Tibial nerve (tissue), 4 donors: ENCODE results near the gene KSR1. TPM values are rescaled to one million over a fixed set of nuclear protein-coding genes. Genes with fewer than 3 reads are reported as not detected.

ENCODE experiments used
- DNase-seq, 2 donors: peaks; one replicate each; pipeline ENCODE4 v3.0.0-alpha.2; 2019; ENCODE audit warnings: low spot score in 2 of 2
- H3K27ac ChIP-seq, 4 donors: fragments of 200-600 bp; sonication (generic) in 3 of 4; one replicate each; pipeline ENCODE4 v1.5.1; 2017 to 2019; ENCODE audit warnings: mild to moderate bottlenecking in 1 of 4
- H3K27me3 ChIP-seq, 2 donors: fragments of 200-600 bp; sonication (generic) in 1 of 2; one replicate each; pipeline versions ENCODE4 v1.5.1 to v1.6.0; 2017 to 2019
- H3K36me3 ChIP-seq, 3 donors: fragments of 200-600 bp; sonication (generic); one replicate each; pipeline ENCODE4 v1.5.1; 2018 to 2019
- H3K4me1 ChIP-seq, 4 donors: fragments of 200-600 bp; sonication (generic) in 3 of 4; one replicate each; pipeline ENCODE4 v1.5.1; 2017 to 2019
- H3K4me3 ChIP-seq, 4 donors: fragments of 200-600 bp; sonication (generic) in 3 of 4; one replicate each; pipeline ENCODE4 v1.5.1; 2017 to 2019; ENCODE audit warnings: mild to moderate bottlenecking in 1 of 4, moderate library complexity in 1 of 4
- H3K9me3 ChIP-seq, 4 donors: fragments of 200-600 bp; sonication (generic) in 3 of 4; one replicate each; pipeline ENCODE4 v1.5.1; 2017 to 2019
- EP300 ChIP-seq, 2 donors: sonication (generic); formaldehyde crosslinking; IDR thresholded peaks; one replicate each; pipeline ENCODE4 v1.6.1; 2017; ENCODE audit warnings: antibody characterized with exemption in 2 of 2, mild to moderate bottlenecking in 1 of 2
- POLR2A ChIP-seq, 2 donors: fragments of 450-650 bp; IDR thresholded peaks; one replicate each; pipeline ENCODE4 v1.6.1; 2017; ENCODE audit warnings: antibody characterized with exemption in 2 of 2, mild to moderate bottlenecking in 2 of 2, moderate library complexity in 2 of 2
- WGBS, 2 donors: methylation state at CpG; one replicate each; pipeline ENCODE4 v1.1.5; 2018; 5-methylcytosine and 5-hydroxymethylcytosine counted together
- total RNA-seq, 4 donors: library from RNA; depleted of rRNA; stranded (reverse); fragments of >200 nt; gene quantifications; one replicate each; pipeline ENCODE4 v1.1.0, GENCODE V29; 2016
- TF ChIP-seq, protein P1 (sequence below), 5 experiments: fragments of 200-600 bp in 3 of 5; fragments of 450-650 bp in 2 of 5; sonication (generic) in 3 of 5; IDR thresholded peaks; one replicate each; pipeline ENCODE4 v1.5.1; 2016 to 2019; ENCODE audit warnings: antibody characterized with exemption in 5 of 5, mild to moderate bottlenecking in 3 of 5, moderate library complexity in 2 of 5

KSR1 gene
- total RNA-seq, 4 donors from 2014 or later: 45.1 to 110 (median 54.2) TPM

- H3K9me3 ChIP-seq: no peaks in the 10 kb centered on the region
- H3K36me3 ChIP-seq: no peaks in the 10 kb centered on the region
- 71 to 86% methylated on average over 4 of the region's 4 CpGs for WGBS, 2 donors
- H3K4me1 ChIP-seq: peaks cover 0 to 34% (median under 1%) of the 10 kb centered on the region in 4 donors
- no peaks in the 10 kb centered on the region for H3K27me3 ChIP-seq
- no peak overlapping the region for H3K4me3 ChIP-seq
- DNase-seq: no peak
- no peak for TF ChIP-seq POLR2A (IDR thresholded peaks at IDR 0.05)
- TF ChIP-seq, protein P1, sequence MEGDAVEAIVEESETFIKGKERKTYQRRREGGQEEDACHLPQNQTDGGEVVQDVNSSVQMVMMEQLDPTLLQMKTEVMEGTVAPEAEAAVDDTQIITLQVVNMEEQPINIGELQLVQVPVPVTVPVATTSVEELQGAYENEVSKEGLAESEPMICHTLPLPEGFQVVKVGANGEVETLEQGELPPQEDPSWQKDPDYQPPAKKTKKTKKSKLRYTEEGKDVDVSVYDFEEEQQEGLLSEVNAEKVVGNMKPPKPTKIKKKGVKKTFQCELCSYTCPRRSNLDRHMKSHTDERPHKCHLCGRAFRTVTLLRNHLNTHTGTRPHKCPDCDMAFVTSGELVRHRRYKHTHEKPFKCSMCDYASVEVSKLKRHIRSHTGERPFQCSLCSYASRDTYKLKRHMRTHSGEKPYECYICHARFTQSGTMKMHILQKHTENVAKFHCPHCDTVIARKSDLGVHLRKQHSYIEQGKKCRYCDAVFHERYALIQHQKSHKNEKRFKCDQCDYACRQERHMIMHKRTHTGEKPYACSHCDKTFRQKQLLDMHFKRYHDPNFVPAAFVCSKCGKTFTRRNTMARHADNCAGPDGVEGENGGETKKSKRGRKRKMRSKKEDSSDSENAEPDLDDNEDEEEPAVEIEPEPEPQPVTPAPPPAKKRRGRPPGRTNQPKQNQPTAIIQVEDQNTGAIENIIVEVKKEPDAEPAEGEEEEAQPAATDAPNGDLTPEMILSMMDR (IDR thresholded peaks at IDR 0.05): no peak
- no peak for TF ChIP-seq EP300 (IDR thresholded peaks at IDR 0.05)
- no peak overlapping the region for H3K27ac ChIP-seq
Observed at GRCh38 chr17:27480699-27481098, 24.5 kb downstream of the KSR1 start.

DNA sequence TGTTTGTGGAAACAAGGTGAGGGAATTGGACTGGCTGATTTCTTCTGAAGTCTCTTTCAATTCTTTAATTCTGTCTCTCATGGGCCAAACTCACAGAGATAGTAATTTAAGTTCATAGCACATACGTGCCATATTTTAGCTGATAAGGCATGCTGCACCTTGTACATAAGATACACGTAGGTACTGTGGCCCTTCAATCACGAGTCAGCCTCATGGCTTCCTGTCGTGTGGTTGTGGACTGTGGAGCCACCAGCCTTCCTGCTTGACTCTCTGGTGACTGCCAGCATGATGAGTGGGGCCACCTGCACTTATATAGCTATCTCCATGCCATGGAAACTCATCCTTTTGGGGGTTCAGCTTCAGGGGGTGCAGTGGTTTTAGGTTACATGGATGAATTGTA, 25.1 kb downstream of the KSR1 start:
- 62 to 77% methylated on average over 4 of the region's 4 CpGs for WGBS, 2 donors

GRCh38 chr17:27485125-27485524, 28.9 kb downstream of the KSR1 start:
- Histone ChIP-seq H3K27me3 (no peaks in the 10 kb centered on the region), H3K27ac (peak overlapping the region in 2 of 4 donors; percentile 13 to 36), H3K4me3 (no peak overlapping the region), H3K36me3 (no peaks in the 10 kb centered on the region), H3K4me1 (peaks cover 0 to 58% (median 28%) of the 10 kb centered on the region in 4 donors), H3K9me3 (no peaks in the 10 kb centered on the region)
- 50 to 55% methylated on average over 1 to 2 of the region's 2 CpGs for WGBS, 2 donors
- TF ChIP-seq POLR2A (IDR thresholded peaks at IDR 0.05) (no peak), EP300 (IDR thresholded peaks at IDR 0.05) (no peak)
- TF ChIP-seq, protein P1 (IDR thresholded peaks at IDR 0.05): no peak
- no peak for DNase-seq

More for the DNA sequence above, 25.1 kb downstream of the KSR1 start:
- no peak for DNase-seq
- Histone ChIP-seq H3K27me3 (no peaks in the 10 kb centered on the region), H3K4me3 (no peak overlapping the region), H3K36me3 (no peaks in the 10 kb centered on the region), H3K9me3 (no peaks in the 10 kb centered on the region), H3K27ac (no peak overlapping the region), H3K4me1 (peaks cover 0 to 36% (median 5%) of the 10 kb centered on the region in 4 donors)
- TF ChIP-seq EP300 (IDR thresholded peaks at IDR 0.05): no peak
- TF ChIP-seq, protein P1 (IDR thresholded peaks at IDR 0.05): no peak

- Histone ChIP-seq H3K4me1 (peaks cover 0 to 63% (median 29%) of the 10 kb centered on the region in 4 donors), H3K36me3 (no peaks in the 10 kb centered on the region), H3K27me3 (no peaks in the 10 kb centered on the region), H3K9me3 (no peaks in the 10 kb centered on the region), H3K27ac (peak overlapping the region in 2 of 4 donors; percentile 13 to 36), H3K4me3 (no peak overlapping the region)
- 54 to 60% methylated on average over 8 of the region's 8 CpGs for WGBS, 2 donors
- no peak for TF ChIP-seq POLR2A (IDR thresholded peaks at IDR 0.05)
- TF ChIP-seq, protein P1 (IDR thresholded peaks at IDR 0.05): no peak
- no peak for TF ChIP-seq EP300 (IDR thresholded peaks at IDR 0.05)
- DNase-seq: no peak
Observed at GRCh38 chr17:27485716-27486495, 29.7 kb downstream of the KSR1 start.

DNA sequence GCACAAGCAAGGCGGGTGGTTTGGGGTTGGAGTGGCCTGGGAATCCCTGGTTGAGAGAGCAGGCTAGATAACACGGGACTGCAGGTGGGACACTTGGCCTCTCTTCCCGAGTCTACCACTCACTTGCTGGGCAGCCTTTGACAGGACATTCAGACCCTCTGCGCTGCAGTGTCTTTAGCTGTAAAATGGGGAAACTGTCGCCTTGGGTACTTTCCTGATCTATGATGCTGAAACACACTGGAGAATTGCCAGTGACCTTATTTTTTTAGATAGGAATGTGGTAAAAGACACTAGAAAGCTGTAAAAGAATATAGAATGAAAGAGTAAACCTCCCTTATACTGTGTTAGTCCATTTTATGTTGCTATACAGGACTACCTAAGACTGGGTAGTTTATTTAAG, 30.5 kb downstream of the KSR1 start:
- Histone ChIP-seq H3K4me3 (no peak overlapping the region), H3K4me1 (peaks cover 0 to 71% (median 33%) of the 10 kb centered on the region in 4 donors), H3K27ac (no peak overlapping the region), H3K27me3 (no peaks in the 10 kb centered on the region), H3K36me3 (no peaks in the 10 kb centered on the region), H3K9me3 (no peaks in the 10 kb centered on the region)
- DNase-seq: no peak
- TF ChIP-seq, protein P1 (IDR thresholded peaks at IDR 0.05): no peak
- no peak for TF ChIP-seq EP300 (IDR thresholded peaks at IDR 0.05)
- no peak for TF ChIP-seq POLR2A (IDR thresholded peaks at IDR 0.05)
- 85 to 90% methylated on average over 5 of the region's 5 CpGs for WGBS, 2 donors
